ENCODE data around the gene ARCN1. TPM values are rescaled to one million over a fixed set of nuclear protein-coding genes. Genes with fewer than 3 reads are reported as not detected.

Gene ARCN1
- total and polyA plus RNA-seq, 2 donors from 2014 or later: 64.7 to 107 TPM

DNA sequence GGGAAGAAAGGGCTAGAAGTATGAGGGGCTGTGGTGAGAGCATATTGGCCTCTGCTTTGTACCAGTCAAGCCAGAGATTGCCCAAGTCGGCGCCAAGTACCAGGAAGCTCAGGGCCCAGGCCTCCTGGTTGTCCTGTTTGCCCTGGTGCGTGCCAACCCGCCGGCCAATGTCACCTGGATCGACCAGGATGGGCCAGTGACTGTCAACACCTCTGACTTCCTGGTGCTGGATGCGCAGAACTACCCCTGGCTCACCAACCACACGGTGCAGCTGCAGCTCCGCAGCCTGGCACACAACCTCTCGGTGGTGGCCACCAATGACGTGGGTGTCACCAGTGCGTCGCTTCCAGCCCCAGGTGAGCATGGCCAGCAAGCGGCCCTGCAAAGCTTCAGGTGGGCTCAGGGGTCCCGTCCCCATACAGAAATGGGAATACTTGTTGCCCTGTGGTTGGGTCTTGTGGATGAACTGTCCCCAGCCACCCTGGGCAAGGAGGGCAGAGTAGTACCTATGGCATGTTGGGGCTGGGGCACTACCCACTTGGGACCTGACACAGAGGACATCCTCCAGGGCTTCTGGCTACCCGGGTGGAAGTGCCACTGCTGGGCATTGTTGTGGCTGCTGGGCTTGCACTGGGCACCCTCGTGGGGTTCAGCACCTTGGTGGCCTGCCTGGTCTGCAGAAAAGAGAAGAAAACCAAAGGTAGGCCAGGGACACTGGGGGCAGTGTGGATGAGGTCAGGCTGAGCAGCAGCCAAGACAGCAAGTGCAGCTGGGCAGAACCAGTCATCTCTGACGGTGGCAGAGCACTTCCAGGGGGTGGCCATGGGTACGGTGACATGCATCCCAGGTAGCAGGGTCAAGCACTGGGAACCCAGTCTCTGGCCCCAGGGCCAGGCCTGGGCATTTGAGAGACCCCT is 39.1 kb upstream of the ARCN1 start:
- Histone ChIP-seq H3K36me3 (ENCODE audit: control insufficient read depth in 2 of 3, insufficient read depth in 3 of 3, low read length in 3 of 3) (no peaks in the 10 kb centered on the region), H3K4me1 (ENCODE audit: control insufficient read depth in 2 of 3, insufficient read depth in 2 of 3, low read depth in 1 of 3, low read length in 3 of 3) (peaks cover 3 to 25% (median 23%) of the 10 kb centered on the region in 3 donors), H3K27me3 (ENCODE audit: control insufficient read depth, insufficient read depth, low read length) (no peaks in the 10 kb centered on the region), H3K9ac (ENCODE audit: low read length in 3 of 3) (no peak overlapping the region), H3K27ac (ENCODE audit: low read depth in 2 of 2, low read length in 2 of 2) (peak overlapping the region; percentile 42 to 63), H3K4me3 (ENCODE audit: low read length in 3 of 3) (no peak overlapping the region), H3K9me3 (ENCODE audit: control insufficient read depth in 2 of 3, insufficient read depth in 1 of 3, low read length in 3 of 3) (no peaks in the 10 kb centered on the region)
- peak in 1 of 5 donors; percentile 33 for DNase-seq
- intact Hi-C loops (cut with DNase I): no loop called here
- FAIRE-seq: no peak
- TF ChIP-seq, protein P1, sequence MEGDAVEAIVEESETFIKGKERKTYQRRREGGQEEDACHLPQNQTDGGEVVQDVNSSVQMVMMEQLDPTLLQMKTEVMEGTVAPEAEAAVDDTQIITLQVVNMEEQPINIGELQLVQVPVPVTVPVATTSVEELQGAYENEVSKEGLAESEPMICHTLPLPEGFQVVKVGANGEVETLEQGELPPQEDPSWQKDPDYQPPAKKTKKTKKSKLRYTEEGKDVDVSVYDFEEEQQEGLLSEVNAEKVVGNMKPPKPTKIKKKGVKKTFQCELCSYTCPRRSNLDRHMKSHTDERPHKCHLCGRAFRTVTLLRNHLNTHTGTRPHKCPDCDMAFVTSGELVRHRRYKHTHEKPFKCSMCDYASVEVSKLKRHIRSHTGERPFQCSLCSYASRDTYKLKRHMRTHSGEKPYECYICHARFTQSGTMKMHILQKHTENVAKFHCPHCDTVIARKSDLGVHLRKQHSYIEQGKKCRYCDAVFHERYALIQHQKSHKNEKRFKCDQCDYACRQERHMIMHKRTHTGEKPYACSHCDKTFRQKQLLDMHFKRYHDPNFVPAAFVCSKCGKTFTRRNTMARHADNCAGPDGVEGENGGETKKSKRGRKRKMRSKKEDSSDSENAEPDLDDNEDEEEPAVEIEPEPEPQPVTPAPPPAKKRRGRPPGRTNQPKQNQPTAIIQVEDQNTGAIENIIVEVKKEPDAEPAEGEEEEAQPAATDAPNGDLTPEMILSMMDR (IDR thresholded peaks at IDR 0.05; ENCODE audit: borderline replicate concordance, extremely low read depth, insufficient read depth): no peak

- H3K9me3 ChIP-seq (ENCODE audit: control insufficient read depth in 2 of 3, insufficient read depth in 1 of 3, low read length in 3 of 3): no peaks in the 10 kb centered on the region
- H3K36me3 ChIP-seq (ENCODE audit: control insufficient read depth in 2 of 3, insufficient read depth in 3 of 3, low read length in 3 of 3): no peaks in the 10 kb centered on the region
- H3K4me1 ChIP-seq (ENCODE audit: control insufficient read depth in 2 of 3, insufficient read depth in 2 of 3, low read depth in 1 of 3, low read length in 3 of 3): peaks cover 3 to 22% (median 18%) of the 10 kb centered on the region in 3 donors
- H3K27me3 ChIP-seq (ENCODE audit: control insufficient read depth, insufficient read depth, low read length): no peaks in the 10 kb centered on the region
- DNase-seq (peak in 1 of 5 donors; percentile 46), FAIRE-seq (no peak)
- H3K27ac ChIP-seq (ENCODE audit: low read depth in 2 of 2, low read length in 2 of 2): peak overlapping the region; percentile 42 to 63
- peak overlapping the region in 1 of 3 donors; percentile 30 for H3K4me3 ChIP-seq (ENCODE audit: low read length in 3 of 3)
- H3K9ac ChIP-seq (ENCODE audit: low read length in 3 of 3): no peak overlapping the region
- intact Hi-C loops (cut with DNase I): no loop called here
- TF ChIP-seq, protein P1 (IDR thresholded peaks at IDR 0.05; ENCODE audit: borderline replicate concordance, extremely low read depth, insufficient read depth): no peak
Measured at GRCh38 chr11:118533769-118534729, 38.2 kb upstream of the ARCN1 start.

GRCh38 chr11:118535261-118535660 is 36.9 kb upstream of the ARCN1 start:
- no peak overlapping the region for H3K9ac ChIP-seq (ENCODE audit: low read length in 3 of 3)
- no peaks in the 10 kb centered on the region for H3K9me3 ChIP-seq (ENCODE audit: control insufficient read depth in 2 of 3, insufficient read depth in 1 of 3, low read length in 3 of 3)
- no peak overlapping the region for H3K4me3 ChIP-seq (ENCODE audit: low read length in 3 of 3)
- peaks cover 0 to 12% (median 6%) of the 10 kb centered on the region in 3 donors for H3K4me1 ChIP-seq (ENCODE audit: control insufficient read depth in 2 of 3, insufficient read depth in 2 of 3, low read depth in 1 of 3, low read length in 3 of 3)
- H3K36me3 ChIP-seq (ENCODE audit: control insufficient read depth in 2 of 3, insufficient read depth in 3 of 3, low read length in 3 of 3): no peaks in the 10 kb centered on the region
- intact Hi-C loops (cut with DNase I): no loop called here
- H3K27ac ChIP-seq (ENCODE audit: low read depth in 2 of 2, low read length in 2 of 2): no peak overlapping the region
- peak in 1 of 5 donors; percentile 27 for DNase-seq
- TF ChIP-seq, protein P1 (IDR thresholded peaks at IDR 0.05; ENCODE audit: borderline replicate concordance, extremely low read depth, insufficient read depth): no peak
- no peaks in the 10 kb centered on the region for H3K27me3 ChIP-seq (ENCODE audit: control insufficient read depth, insufficient read depth, low read length)
- FAIRE-seq: no peak
